Left lung (tissue), 10 donors: ENCODE measurements around the gene CELSR3. TPM values are rescaled to one million over a fixed set of nuclear protein-coding genes. Genes with fewer than 3 reads are reported as not detected.

ENCODE experiments used
- ATAC-seq: fragments of 200-7000 bp; cut with Tn5 transposase; one replicate; pipeline ENCODE4 v1.9.1; 2020; ENCODE audit warnings: moderate library complexity
- DNase-seq, 4 donors: peaks; one replicate each; pipeline ENCODE4 v3.0.0-alpha.2; 2013 to 2020
- H3K27ac ChIP-seq, 2 donors: fragments of 200-600 bp; sonication (generic) in 1 of 2; one replicate each; pipeline versions ENCODE4 v1.5.0 to v1.8.0; 2020 to 2021
- H3K27me3 ChIP-seq, 2 donors: fragments of 200-600 bp; sonication (generic) in 1 of 2; one replicate each; pipeline versions ENCODE4 v1.5.0 to v1.8.0; 2020 to 2021
- H3K36me3 ChIP-seq, 2 donors: fragments of 200-600 bp; sonication (generic) in 1 of 2; one replicate each; pipeline versions ENCODE4 v1.5.0 to v1.8.0; 2020 to 2021
- H3K4me1 ChIP-seq, 2 donors: fragments of 200-600 bp; one replicate each; pipeline ENCODE4 v1.8.0; 2021
- H3K4me3 ChIP-seq, 2 donors: fragments of 200-600 bp; sonication (generic) in 1 of 2; one replicate each; pipeline versions ENCODE4 v1.5.0 to v1.8.0; 2020 to 2021; ENCODE audit warnings: mild to moderate bottlenecking in 1 of 2
- H3K9me3 ChIP-seq, 2 donors: fragments of 200-600 bp; sonication (generic) in 1 of 2; one replicate each; pipeline versions ENCODE4 v1.5.0 to v1.8.0; 2020 to 2021
- CTCF ChIP-seq, 2 donors: fragments of 200-600 bp; sonication (generic) in 1 of 2; IDR thresholded peaks; one replicate each; pipeline versions ENCODE4 v1.5.0 to v1.8.0; 2021; ENCODE audit warnings: antibody characterized with exemption in 2 of 2
- intact Hi-C, 2 donors: fragments of 100-400 bp; cut with DNase I; formaldehyde crosslinking; loops; one replicate each; pipeline versions ENCODE4 v1.11.2 to v1.14.2; 2022
- polyA plus RNA-seq, 6 donors: library from polyadenylated mRNA; unstranded; fragments of 120-200 nt; gene quantifications; one replicate each; pipeline ENCODE4 v1.2.1, GENCODE V29; 2013; ENCODE audit not compliant: insufficient read length in 6 of 6
- total RNA-seq, 2 donors: library from RNA; stranded (reverse); fragmentation: NEBNext Ultra II Directional; extraction: Animal tissue kit (Norgen Biotek cat#: 25700); gene quantifications; one replicate each; pipeline ENCODE4 v1.2.1, GENCODE V29; 2021
- donor health status: DM: no; HTN: yes; CAD: no.
- donor health status: DM: no; HTN: no; CAD: no.

Gene CELSR3
- total and polyA plus RNA-seq, 8 donors, result 0.79 to 1.7 (median 0.94) TPM

GRCh38 chr3:48685293-48685602 is 22.6 kb upstream of the CELSR3 start:
- Histone ChIP-seq H3K9me3 (no peaks in the 10 kb centered on the region), H3K4me1 (peaks cover 8 to 25% of the 10 kb centered on the region in 2 donors), H3K36me3 (peaks cover 0 to 53% of the 10 kb centered on the region in 2 donors), H3K27ac (peak overlapping the region; percentile 77 to 83), H3K27me3 (no peaks in the 10 kb centered on the region), H3K4me3 (peak overlapping the region; percentile 78 to 97)
- no peak for TF ChIP-seq CTCF (IDR thresholded peaks at IDR 0.05)
- DNase-seq, result no peak
- intact Hi-C loops, result no loop called here
- no peak for ATAC-seq

GRCh38 chr3:48684480-48685143 is 21.9 kb upstream of the CELSR3 start:
- intact Hi-C loops, result no loop called here
- Histone ChIP-seq H3K27me3 (no peaks in the 10 kb centered on the region), H3K4me1 (peaks cover 8 to 25% of the 10 kb centered on the region in 2 donors), H3K4me3 (peak overlapping the region in 1 of 2 donors; percentile 78), H3K27ac (no peak overlapping the region), H3K9me3 (no peaks in the 10 kb centered on the region), H3K36me3 (peaks cover 0 to 52% of the 10 kb centered on the region in 2 donors)
- ATAC-seq (no peak), DNase-seq (peak in 1 of 4 donors; percentile 44)
- no peak for TF ChIP-seq CTCF (IDR thresholded peaks at IDR 0.05)

- H3K9me3 ChIP-seq, result no peaks in the 10 kb centered on the region
- H3K27me3 ChIP-seq, result no peaks in the 10 kb centered on the region
- H3K4me1 ChIP-seq, result peaks cover 8 to 25% of the 10 kb centered on the region in 2 donors
- intact Hi-C loops, result no loop called here
- H3K36me3 ChIP-seq, result peaks cover 0 to 52% of the 10 kb centered on the region in 2 donors
- H3K27ac ChIP-seq, result no peak overlapping the region
- ATAC-seq, result no peak
- TF ChIP-seq CTCF (IDR thresholded peaks at IDR 0.05), result no peak
- DNase-seq, result no peak
- H3K4me3 ChIP-seq, result no peak overlapping the region
Measured at GRCh38 chr3:48684054-48684349, 21.3 kb upstream of the CELSR3 start.

GRCh38 chr3:48682786-48683185 is 20.1 kb upstream of the CELSR3 start:
- no peak for ATAC-seq
- Histone ChIP-seq H3K27ac (no peak overlapping the region), H3K27me3 (no peaks in the 10 kb centered on the region), H3K9me3 (no peaks in the 10 kb centered on the region), H3K4me3 (no peak overlapping the region), H3K36me3 (peaks cover 0 to 52% of the 10 kb centered on the region in 2 donors), H3K4me1 (peaks cover 8 to 25% of the 10 kb centered on the region in 2 donors)
- intact Hi-C loops, result no loop called here
- TF ChIP-seq CTCF (IDR thresholded peaks at IDR 0.05), result no peak
- DNase-seq, result no peak

GRCh38 chr3:48681974-48682610 is 19.4 kb upstream of the CELSR3 start:
- TF ChIP-seq CTCF (IDR thresholded peaks at IDR 0.05), result no peak
- peaks cover 0 to 45% of the 10 kb centered on the region in 2 donors for H3K36me3 ChIP-seq
- H3K27ac ChIP-seq, result no peak overlapping the region
- peaks cover 8 to 25% of the 10 kb centered on the region in 2 donors for H3K4me1 ChIP-seq
- no peaks in the 10 kb centered on the region for H3K27me3 ChIP-seq
- H3K9me3 ChIP-seq, result no peaks in the 10 kb centered on the region
- ATAC-seq, result no peak
- no peak for DNase-seq
- intact Hi-C loops, result no loop called here
- no peak overlapping the region for H3K4me3 ChIP-seq
